ENCODE data around the gene ABHD17A. TPM values are rescaled to one million over a fixed set of nuclear protein-coding genes. Genes with fewer than 3 reads are reported as not detected.

ABHD17A gene
- total RNA-seq, 1 donor from 2014 or later = 76.4 TPM

- TF ChIP-seq CTCF (IDR thresholded peaks at IDR 0.05) = no peak
- Histone ChIP-seq H3K36me3 (peaks cover 60% of the 10 kb centered on the region), H3K9me3 (no peaks in the 10 kb centered on the region), H3K27ac (no peak overlapping the region), H3K4me3 (no peak overlapping the region), H3K4me1 (no peaks in the 10 kb centered on the region), H3K27me3 (ENCODE audit: low read depth) (no peaks in the 10 kb centered on the region)
- intact Hi-C loops (cut with DNase I) = no loop called here
- DNase-seq (no peak), ATAC-seq (no peak)
Observed at GRCh38 chr19:1921326-1921725, 36.0 kb upstream of the ABHD17A start.

DNA sequence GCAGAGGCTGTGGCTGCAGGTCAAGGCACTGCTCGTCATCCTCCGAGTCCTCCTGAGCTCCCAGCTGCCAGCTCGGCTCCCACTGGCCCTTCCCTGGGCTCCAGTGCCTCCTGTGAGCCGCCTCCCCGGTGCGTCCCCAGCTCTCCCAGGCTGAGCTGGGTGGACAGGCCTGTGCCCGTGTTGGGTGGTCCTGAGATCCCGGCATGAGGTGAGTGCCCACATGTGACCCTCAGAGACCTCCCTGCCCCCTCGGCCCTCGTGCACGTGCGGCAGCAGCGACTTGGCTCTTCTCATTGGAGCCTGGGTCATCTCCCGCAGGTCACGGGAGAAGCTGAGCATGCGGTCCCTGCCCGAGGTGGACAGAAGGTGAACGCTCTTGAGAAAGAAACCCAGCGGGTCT, 35.3 kb upstream of the ABHD17A start:
- no peak for ATAC-seq
- H3K27ac ChIP-seq = no peak overlapping the region
- intact Hi-C loops (cut with DNase I) = no loop called here

GRCh38 chr19:1918975-1919374, 33.7 kb upstream of the ABHD17A start:
- intact Hi-C loops (cut with DNase I) = no loop called here
- Histone ChIP-seq H3K36me3 (peaks cover 58% of the 10 kb centered on the region), H3K27ac (no peak overlapping the region), H3K9me3 (no peaks in the 10 kb centered on the region), H3K4me3 (no peak overlapping the region), H3K27me3 (ENCODE audit: low read depth) (no peaks in the 10 kb centered on the region), H3K4me1 (no peaks in the 10 kb centered on the region)
- ATAC-seq (no peak), DNase-seq (no peak)
- TF ChIP-seq CTCF (IDR thresholded peaks at IDR 0.05) = no peak

More for the DNA sequence above, 35.3 kb upstream of the ABHD17A start:
- H3K4me1 ChIP-seq = no peaks in the 10 kb centered on the region
- no peaks in the 10 kb centered on the region for H3K27me3 ChIP-seq (ENCODE audit: low read depth)
- TF ChIP-seq CTCF (IDR thresholded peaks at IDR 0.05) = no peak
- H3K36me3 ChIP-seq = peaks cover 60% of the 10 kb centered on the region
- no peak for DNase-seq
- H3K4me3 ChIP-seq = no peak overlapping the region
- no peaks in the 10 kb centered on the region for H3K9me3 ChIP-seq

GRCh38 chr19:1917926-1918325, 32.6 kb upstream of the ABHD17A start:
- no peaks in the 10 kb centered on the region for H3K4me1 ChIP-seq
- H3K27me3 ChIP-seq (ENCODE audit: low read depth) = no peaks in the 10 kb centered on the region
- no peak for TF ChIP-seq CTCF (IDR thresholded peaks at IDR 0.05)
- H3K9me3 ChIP-seq = no peaks in the 10 kb centered on the region
- DNase-seq (no peak), ATAC-seq (no peak)
- no peak overlapping the region for H3K4me3 ChIP-seq
- intact Hi-C loops (cut with DNase I) = no loop called here
- peaks cover 68% of the 10 kb centered on the region for H3K36me3 ChIP-seq
- no peak overlapping the region for H3K27ac ChIP-seq

DNA sequence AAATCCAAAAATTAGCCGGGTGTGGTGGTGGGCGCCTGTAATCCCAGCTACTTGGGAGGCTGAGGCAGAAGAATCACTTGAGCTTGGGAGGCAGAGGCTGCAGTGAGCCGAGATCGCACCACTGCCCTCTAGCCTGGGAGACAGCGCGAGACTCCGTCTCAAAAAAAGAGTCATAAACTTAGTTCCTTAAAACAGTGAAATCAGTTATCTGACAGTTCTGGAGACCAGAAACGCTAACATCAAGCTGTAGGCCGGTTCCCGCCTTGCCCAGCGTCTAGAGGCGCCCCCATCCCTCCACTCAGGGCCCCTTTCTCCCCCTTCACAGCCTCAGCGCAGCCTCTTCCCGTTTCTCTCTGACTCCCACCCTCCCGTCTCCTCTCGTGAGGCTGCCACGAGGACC, 31.9 kb upstream of the ABHD17A start:
- no peak for DNase-seq
- intact Hi-C loops (cut with DNase I) = no loop called here
- H3K36me3 ChIP-seq = peaks cover 75% of the 10 kb centered on the region

More for the DNA sequence above, 31.9 kb upstream of the ABHD17A start:
- Histone ChIP-seq H3K9me3 (no peaks in the 10 kb centered on the region), H3K4me3 (no peak overlapping the region), H3K27ac (no peak overlapping the region), H3K27me3 (ENCODE audit: low read depth) (no peaks in the 10 kb centered on the region), H3K4me1 (no peaks in the 10 kb centered on the region)
- ATAC-seq = no peak
- no peak for TF ChIP-seq CTCF (IDR thresholded peaks at IDR 0.05)

Data from lower lobe of right lung (tissue), 2 donors.